ENCODE data around the gene PIBF1. TPM values are rescaled to one million over a fixed set of nuclear protein-coding genes. Genes with fewer than 3 reads are reported as not detected.
"Not testable (repeated sequence)": the region's sequence is repeated elsewhere in the genome, so short reads cannot be mapped to it uniquely, and the experiment has no call there.

PIBF1 gene
- total RNA-seq, 1 donor from 2014 or later: 20.3 TPM

DNA sequence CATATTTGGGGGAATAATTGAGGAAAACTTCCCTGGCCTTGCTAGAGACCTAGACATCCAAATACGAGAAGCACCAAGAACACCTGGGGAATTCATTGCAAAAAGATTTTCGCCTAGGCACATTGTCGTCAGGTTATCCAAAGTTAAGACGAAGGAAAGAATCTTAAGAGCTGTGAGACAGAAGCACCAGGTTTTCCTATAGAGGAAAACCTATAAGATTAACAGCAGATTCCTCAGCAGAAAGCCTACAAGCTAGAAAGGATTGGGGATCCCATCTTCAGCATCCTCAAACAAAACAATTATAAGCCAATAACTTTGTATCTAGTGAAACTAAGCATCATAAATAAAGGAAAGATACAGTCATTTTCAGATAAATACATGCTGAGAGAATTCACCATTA, 114.9 kb downstream of the PIBF1 start:
- Mint-ChIP-seq H3K36me3 (ENCODE audit: unreplicated experiment) (peaks cover 24% of the 10 kb centered on the region), H3K9me3 (ENCODE audit: unreplicated experiment) (no peaks in the 10 kb centered on the region), H3K4me1 (ENCODE audit: low read depth, unreplicated experiment) (no peaks in the 10 kb centered on the region), H3K27me3 (ENCODE audit: unreplicated experiment) (peaks cover 2% of the 10 kb centered on the region), H3K4me3 (ENCODE audit: unreplicated experiment) (no peak overlapping the region), H3K27ac (ENCODE audit: unreplicated experiment) (no peak overlapping the region)
- no peak for TF ChIP-seq CTCF (IDR thresholded peaks at IDR 0.05; ENCODE audit: partially characterized antibody, unreplicated experiment)
- no peak for DNase-seq

DNA sequence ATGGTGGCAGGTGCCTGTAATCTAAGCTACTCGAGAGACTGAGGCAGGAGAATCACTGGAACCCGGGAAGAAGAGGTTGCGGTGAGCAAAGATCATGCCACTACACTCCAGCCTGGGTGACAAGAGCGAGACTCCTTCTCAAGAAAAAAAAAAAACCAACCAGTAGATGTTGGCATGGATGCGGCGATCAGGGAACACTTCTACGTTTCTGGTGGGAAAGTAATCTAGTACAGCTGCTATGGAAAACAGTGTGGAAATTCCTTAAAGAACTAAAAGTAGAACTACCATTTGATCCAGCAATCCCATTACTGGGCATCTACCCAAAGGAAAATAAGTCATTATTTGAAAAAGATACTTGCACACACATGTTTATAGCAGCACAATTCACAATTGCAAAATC, 119.6 kb downstream of the PIBF1 start:
- H3K9me3 Mint-ChIP-seq (ENCODE audit: unreplicated experiment); H3K4me3 Mint-ChIP-seq (ENCODE audit: unreplicated experiment); DNase-seq; H3K27ac Mint-ChIP-seq (ENCODE audit: unreplicated experiment); H3K27me3 Mint-ChIP-seq (ENCODE audit: unreplicated experiment); H3K4me1 Mint-ChIP-seq (ENCODE audit: low read depth, unreplicated experiment): not testable (repeated sequence)
- H3K36me3 Mint-ChIP-seq (ENCODE audit: unreplicated experiment): peaks cover 14% of the 10 kb centered on the region

GRCh38 chr13:72908416-72908815, 126.5 kb downstream of the PIBF1 start:
- no peaks in the 10 kb centered on the region for H3K9me3 Mint-ChIP-seq (ENCODE audit: unreplicated experiment)
- no peak overlapping the region for H3K4me3 Mint-ChIP-seq (ENCODE audit: unreplicated experiment)
- no peaks in the 10 kb centered on the region for H3K4me1 Mint-ChIP-seq (ENCODE audit: low read depth, unreplicated experiment)
- no peaks in the 10 kb centered on the region for H3K27me3 Mint-ChIP-seq (ENCODE audit: unreplicated experiment)
- no peaks in the 10 kb centered on the region for H3K36me3 Mint-ChIP-seq (ENCODE audit: unreplicated experiment)
- TF ChIP-seq CTCF (IDR thresholded peaks at IDR 0.05; ENCODE audit: partially characterized antibody, unreplicated experiment): no peak
- no peak overlapping the region for H3K27ac Mint-ChIP-seq (ENCODE audit: unreplicated experiment)
- DNase-seq: no peak

- no peak for TF ChIP-seq CTCF (IDR thresholded peaks at IDR 0.05; ENCODE audit: partially characterized antibody, unreplicated experiment)
- H3K9me3 Mint-ChIP-seq (ENCODE audit: unreplicated experiment): no peaks in the 10 kb centered on the region
- DNase-seq: no peak
- no peaks in the 10 kb centered on the region for H3K36me3 Mint-ChIP-seq (ENCODE audit: unreplicated experiment)
- H3K27ac Mint-ChIP-seq (ENCODE audit: unreplicated experiment): no peak overlapping the region
- no peak overlapping the region for H3K4me3 Mint-ChIP-seq (ENCODE audit: unreplicated experiment)
- no peaks in the 10 kb centered on the region for H3K4me1 Mint-ChIP-seq (ENCODE audit: low read depth, unreplicated experiment)
- no peaks in the 10 kb centered on the region for H3K27me3 Mint-ChIP-seq (ENCODE audit: unreplicated experiment)
Measured at GRCh38 chr13:72911981-72912380, 130.0 kb downstream of the PIBF1 start.

GRCh38 chr13:72920097-72920496, 138.2 kb downstream of the PIBF1 start:
- Mint-ChIP-seq H3K36me3 (ENCODE audit: unreplicated experiment) (no peaks in the 10 kb centered on the region), H3K4me1 (ENCODE audit: low read depth, unreplicated experiment) (no peaks in the 10 kb centered on the region), H3K27ac (ENCODE audit: unreplicated experiment) (no peak overlapping the region), H3K4me3 (ENCODE audit: unreplicated experiment) (no peak overlapping the region), H3K27me3 (ENCODE audit: unreplicated experiment) (no peaks in the 10 kb centered on the region), H3K9me3 (ENCODE audit: unreplicated experiment) (no peaks in the 10 kb centered on the region)
- TF ChIP-seq CTCF (IDR thresholded peaks at IDR 0.05; ENCODE audit: partially characterized antibody, unreplicated experiment): no peak
- DNase-seq: no peak

- no peak for TF ChIP-seq CTCF (IDR thresholded peaks at IDR 0.05; ENCODE audit: partially characterized antibody, unreplicated experiment)
- H3K27me3 Mint-ChIP-seq (ENCODE audit: unreplicated experiment): no peaks in the 10 kb centered on the region
- no peaks in the 10 kb centered on the region for H3K4me1 Mint-ChIP-seq (ENCODE audit: low read depth, unreplicated experiment)
- no peak overlapping the region for H3K4me3 Mint-ChIP-seq (ENCODE audit: unreplicated experiment)
- H3K9me3 Mint-ChIP-seq (ENCODE audit: unreplicated experiment): no peaks in the 10 kb centered on the region
- H3K36me3 Mint-ChIP-seq (ENCODE audit: unreplicated experiment): no peaks in the 10 kb centered on the region
- no peak overlapping the region for H3K27ac Mint-ChIP-seq (ENCODE audit: unreplicated experiment)
- DNase-seq: no peak
Measured at GRCh38 chr13:72931311-72931710, 149.4 kb downstream of the PIBF1 start.

Data from glutamatergic neuron (in vitro differentiated cells).